Measurements from ENCODE around the gene VEGFD.

DNA sequence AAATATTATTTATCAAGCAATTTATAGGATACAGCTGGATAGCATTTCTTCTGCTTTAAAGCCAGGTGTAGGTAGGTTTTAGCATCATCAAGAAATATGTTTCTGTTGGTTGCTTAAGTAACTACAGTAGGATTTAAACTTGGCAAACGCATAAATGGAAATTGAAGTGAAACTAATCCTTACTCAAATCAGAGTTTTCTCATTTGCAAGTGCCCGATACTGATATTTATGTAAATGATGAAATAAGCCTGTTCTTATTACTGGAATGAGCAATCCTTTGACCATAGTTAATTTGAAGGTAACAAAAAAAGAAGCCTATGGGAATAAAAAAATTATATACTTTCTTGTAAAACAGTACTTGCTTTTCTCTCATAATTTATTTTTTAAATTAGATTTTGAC, 25.7 kb downstream of the VEGFD start:
- TF ChIP-seq POLR2A (IDR thresholded peaks at IDR 0.05) (no peak), EP300 (IDR thresholded peaks at IDR 0.05) (no peak), CTCF (IDR thresholded peaks at IDR 0.05) (no peak)
